Activated B cell treated with CpG ODN at 0.5 μM for 24 hours (primary cell): ENCODE data around the gene DMRTA2. TPM values are rescaled to one million over a fixed set of nuclear protein-coding genes. Genes with fewer than 3 reads are reported as not detected.

Source experiments
- ATAC-seq: fragments of 200-7000 bp; cut with Tn5 transposase; one replicate; pipeline ENCODE4 v1.10.0; 2021; ENCODE audit warnings: low read depth, mild to moderate bottlenecking, moderate library complexity
- CTCF ChIA-PET: fragments of 350-600 bp; sonication (Branson Sonifier 250); formaldehyde crosslinking; loops from one replicate; lab custom pipeline; 2021; ENCODE audit warnings: antibody characterized with exemption; lab: Charles Lee
- POLR2A ChIA-PET: fragments of 350-600 bp; sonication (Branson Sonifier 250); formaldehyde crosslinking; loops from one replicate; lab custom pipeline; 2021; ENCODE audit warnings: antibody characterized with exemption; lab: Charles Lee
- DNase-seq: peaks from one replicate; pipeline ENCODE4 v3.0.0; 2022
- H3K27ac Mint-ChIP-seq: one replicate; pipeline ENCODE4 v1.8.0; 2020; ENCODE audit warnings: mixed read lengths
- H3K27me3 Mint-ChIP-seq: one replicate; pipeline ENCODE4 v1.8.0; 2021; ENCODE audit warnings: mixed read lengths
- H3K36me3 Mint-ChIP-seq: one replicate; pipeline ENCODE4 v1.8.0; 2021; ENCODE audit warnings: low read depth, mixed read lengths
- H3K4me1 Mint-ChIP-seq: one replicate; pipeline ENCODE4 v1.8.0; 2021; ENCODE audit warnings: mixed read lengths
- H3K4me3 Mint-ChIP-seq: one replicate; pipeline ENCODE4 v1.8.0; 2020; ENCODE audit warnings: mild to moderate bottlenecking, mixed read lengths
- H3K9me3 Mint-ChIP-seq: one replicate; pipeline ENCODE4 v1.8.0; 2020; ENCODE audit warnings: mixed read lengths
- intact Hi-C: fragments of 100-400 bp; cut with micrococcal nuclease; formaldehyde crosslinking; loops from one replicate; pipeline ENCODE4 v1.15.1; 2024
- total RNA-seq: library from RNA; stranded (reverse); gene quantifications from 2 replicates; pipeline ENCODE4 v1.2.3, GENCODE V29; 2022
- TF ChIP-seq, protein P1 (sequence below): fragments of 200-600 bp; IDR thresholded peaks from one replicate; pipeline ENCODE4 v1.8.0; 2022; ENCODE audit warnings: antibody characterized with exemption, mild to moderate bottlenecking

Gene DMRTA2
- total RNA-seq, 1 donor from 2014 or later, result not detected

- ATAC-seq (no peak), DNase-seq (no peak)
- Mint-ChIP-seq H3K4me1 (peaks cover 53% of the 10 kb centered on the region), H3K9me3 (no peaks in the 10 kb centered on the region), H3K4me3 (peak overlapping the region; percentile 86), H3K27ac (peak overlapping the region; percentile 18), H3K36me3 (peaks cover 2% of the 10 kb centered on the region), H3K27me3 (peaks cover 75% of the 10 kb centered on the region)
- TF ChIP-seq, protein P1, sequence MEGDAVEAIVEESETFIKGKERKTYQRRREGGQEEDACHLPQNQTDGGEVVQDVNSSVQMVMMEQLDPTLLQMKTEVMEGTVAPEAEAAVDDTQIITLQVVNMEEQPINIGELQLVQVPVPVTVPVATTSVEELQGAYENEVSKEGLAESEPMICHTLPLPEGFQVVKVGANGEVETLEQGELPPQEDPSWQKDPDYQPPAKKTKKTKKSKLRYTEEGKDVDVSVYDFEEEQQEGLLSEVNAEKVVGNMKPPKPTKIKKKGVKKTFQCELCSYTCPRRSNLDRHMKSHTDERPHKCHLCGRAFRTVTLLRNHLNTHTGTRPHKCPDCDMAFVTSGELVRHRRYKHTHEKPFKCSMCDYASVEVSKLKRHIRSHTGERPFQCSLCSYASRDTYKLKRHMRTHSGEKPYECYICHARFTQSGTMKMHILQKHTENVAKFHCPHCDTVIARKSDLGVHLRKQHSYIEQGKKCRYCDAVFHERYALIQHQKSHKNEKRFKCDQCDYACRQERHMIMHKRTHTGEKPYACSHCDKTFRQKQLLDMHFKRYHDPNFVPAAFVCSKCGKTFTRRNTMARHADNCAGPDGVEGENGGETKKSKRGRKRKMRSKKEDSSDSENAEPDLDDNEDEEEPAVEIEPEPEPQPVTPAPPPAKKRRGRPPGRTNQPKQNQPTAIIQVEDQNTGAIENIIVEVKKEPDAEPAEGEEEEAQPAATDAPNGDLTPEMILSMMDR, result no peak
- intact Hi-C loops, result loop anchor here (10.0 kb wide), 1 partner anchor 551 kb away; the partner anchor contains the start of gene CDKN2C
- ChIA-PET POLR2A (no interaction called here), CTCF (no interaction called here)
Observed at GRCh38 chr1:50424045-50424883, 1.0 kb upstream of the DMRTA2 start.

DNA sequence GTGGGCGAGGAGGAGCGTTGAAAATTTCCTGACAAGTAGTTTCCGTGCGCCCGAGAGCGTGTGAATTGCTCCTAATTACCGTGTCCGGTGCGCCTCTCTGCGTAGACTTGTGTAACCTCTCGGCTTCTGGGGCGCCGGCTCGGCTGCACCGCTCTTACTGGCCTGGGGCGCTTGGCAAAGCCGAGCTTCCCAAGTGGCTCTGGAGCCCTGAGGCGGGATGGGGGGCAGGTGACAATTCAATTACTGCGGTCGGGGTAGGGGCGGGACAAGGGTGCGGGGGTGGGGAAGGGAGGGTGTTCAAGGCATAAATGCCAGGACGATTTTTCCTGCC, 392 bp upstream of the DMRTA2 start:
- Mint-ChIP-seq H3K4me1 (peaks cover 53% of the 10 kb centered on the region), H3K9me3 (no peaks in the 10 kb centered on the region), H3K36me3 (peaks cover 2% of the 10 kb centered on the region), H3K27ac (no peak overlapping the region), H3K4me3 (peak overlapping the region; percentile 86), H3K27me3 (peaks cover 70% of the 10 kb centered on the region)
- intact Hi-C loops, result loop anchor here (10.0 kb wide), 1 partner anchor 551 kb away; the partner anchor contains the start of gene CDKN2C
- TF ChIP-seq, protein P1, result no peak
- ATAC-seq (no peak), DNase-seq (no peak)
- ChIA-PET POLR2A (no interaction called here), CTCF (no interaction called here)

GRCh38 chr1:50422675-50422945, 633 bp downstream of the DMRTA2 start:
- no peak for DNase-seq
- H3K27me3 Mint-ChIP-seq, result peaks cover 72% of the 10 kb centered on the region
- intact Hi-C loops, result loop anchor here (10.0 kb wide), 1 partner anchor 552 kb away; the partner anchor contains the start of gene CDKN2C
- H3K36me3 Mint-ChIP-seq, result peaks cover 2% of the 10 kb centered on the region
- ChIA-PET CTCF (no interaction called here), POLR2A (no interaction called here)
- H3K4me1 Mint-ChIP-seq, result peaks cover 57% of the 10 kb centered on the region
- no peak overlapping the region for H3K27ac Mint-ChIP-seq
- no peak for ATAC-seq
- TF ChIP-seq, protein P1, result no peak
- no peak overlapping the region for H3K4me3 Mint-ChIP-seq
- no peaks in the 10 kb centered on the region for H3K9me3 Mint-ChIP-seq

- Mint-ChIP-seq H3K27me3 (peaks cover 69% of the 10 kb centered on the region), H3K4me3 (peak overlapping the region; percentile 45), H3K27ac (peak overlapping the region; percentile 54), H3K9me3 (no peaks in the 10 kb centered on the region), H3K4me1 (peaks cover 57% of the 10 kb centered on the region), H3K36me3 (peaks cover 2% of the 10 kb centered on the region)
- POLR2A ChIA-PET, result no interaction called here
- CTCF ChIA-PET, result no interaction called here
- TF ChIP-seq, protein P1, result no peak
- no peak for ATAC-seq
- DNase-seq, result no peak
- intact Hi-C loops, result loop anchor here (10.0 kb wide), 1 partner anchor 553 kb away; the partner anchor contains the start of gene CDKN2C
Observed at GRCh38 chr1:50421768-50422674, 1.2 kb downstream of the DMRTA2 start.

GRCh38 chr1:50421366-50421748, 1.9 kb downstream of the DMRTA2 start:
- H3K4me1 Mint-ChIP-seq, result peaks cover 63% of the 10 kb centered on the region
- no peak for DNase-seq
- no peak overlapping the region for H3K27ac Mint-ChIP-seq
- peak overlapping the region; percentile 20 for H3K4me3 Mint-ChIP-seq
- intact Hi-C loops, result loop anchor here (10.0 kb wide), 1 partner anchor 553 kb away; the partner anchor contains the start of gene CDKN2C
- ChIA-PET POLR2A (no interaction called here), CTCF (no interaction called here)
- H3K27me3 Mint-ChIP-seq, result peaks cover 73% of the 10 kb centered on the region
- no peaks in the 10 kb centered on the region for H3K9me3 Mint-ChIP-seq
- TF ChIP-seq, protein P1, result no peak
- ATAC-seq, result no peak
- peaks cover 2% of the 10 kb centered on the region for H3K36me3 Mint-ChIP-seq
